GM23338 (cell line): ENCODE measurements around the gene UPF1. TPM values are rescaled to one million over a fixed set of nuclear protein-coding genes. Genes with fewer than 3 reads are reported as not detected.

Experiments
- ATAC-seq: fragments of 200-7000 bp; cut with Tn5 transposase; 3 replicates; pipeline ENCODE4 v1.9.1; 2020
- DNase-seq: peaks from one replicate; pipeline ENCODE4 v3.0.0-alpha.2; 2015; ENCODE audit warnings: low spot score
- H2AFZ ChIP-seq: fragments of 200-600 bp; sonication (generic); 2 replicates; pipeline ENCODE4 v1.8.0; 2016; ENCODE audit warnings: antibody characterized with exemption, mild to moderate bottlenecking, moderate library complexity
- H3F3A ChIP-seq: fragments of 200-600 bp; sonication (generic); replicated peaks from 2 replicates; pipeline ENCODE4 v1.8.0; 2017; ENCODE audit warnings: antibody characterized with exemption, mixed run types, low read depth
- H3K27ac ChIP-seq: fragments of 200-600 bp; sonication (generic); 2 replicates; pipeline ENCODE4 v1.6.1; 2016; ENCODE audit warnings: low read depth
- H3K27me3 ChIP-seq: fragments of 200-600 bp; sonication (generic); 2 replicates; pipeline ENCODE4 v1.8.0; 2016; ENCODE audit warnings: mild to moderate bottlenecking, mixed run types, moderate library complexity; ENCODE audit not compliant: insufficient read depth
- H3K36me3 ChIP-seq: fragments of 200-600 bp; sonication (generic); 2 replicates; pipeline ENCODE4 v1.8.0; 2016; ENCODE audit warnings: mild to moderate bottlenecking; ENCODE audit not compliant: insufficient read depth
- H3K4me1 ChIP-seq: fragments of 200-600 bp; sonication (generic); 2 replicates; pipeline ENCODE4 v1.8.0; 2016; ENCODE audit warnings: mild to moderate bottlenecking, moderate library complexity; ENCODE audit not compliant: insufficient read depth
- H3K4me2 ChIP-seq: fragments of 200-600 bp; sonication (generic); 2 replicates; pipeline ENCODE4 v1.7.1; 2017; ENCODE audit warnings: mixed run types
- H3K4me3 ChIP-seq: fragments of 200-600 bp; sonication (generic); 2 replicates; pipeline ENCODE4 v1.6.1; 2016; ENCODE audit warnings: mixed run types
- H3K79me2 ChIP-seq: fragments of 200-600 bp; sonication (generic); replicated peaks from 2 replicates; pipeline ENCODE4 v1.8.0; 2017; ENCODE audit warnings: mild to moderate bottlenecking; ENCODE audit not compliant: insufficient read depth
- H3K9me2 ChIP-seq: fragments of 200-600 bp; sonication (generic); 2 replicates; pipeline ENCODE4 v1.8.0; 2017; ENCODE audit not compliant: insufficient read depth
- H4K20me1 ChIP-seq: fragments of 200-600 bp; sonication (generic); replicated peaks from 2 replicates; pipeline ENCODE4 v1.8.0; 2017; ENCODE audit warnings: mild to moderate bottlenecking; ENCODE audit not compliant: insufficient read depth
- H3K27ac Mint-ChIP-seq: 2 replicates; pipeline ENCODE4 v1.8.0; 2020; ENCODE audit warnings: inconsistent platforms, mild to moderate bottlenecking, moderate library complexity, mixed read lengths
- H3K27me3 Mint-ChIP-seq: 3 replicates; pipeline ENCODE4 v1.8.0; 2022; ENCODE audit warnings: low read depth, mild to moderate bottlenecking, moderate library complexity, mixed read lengths, inconsistent platforms; ENCODE audit not compliant: insufficient read depth, poor library complexity
- H3K36me3 Mint-ChIP-seq: 3 replicates; pipeline ENCODE4 v1.8.0; 2021; ENCODE audit warnings: low read depth, mild to moderate bottlenecking, inconsistent platforms, moderate library complexity, mixed read lengths
- H3K4me1 Mint-ChIP-seq: 3 replicates; pipeline ENCODE4 v1.8.0; 2020; ENCODE audit warnings: mild to moderate bottlenecking, inconsistent platforms, mixed read lengths
- H3K4me3 Mint-ChIP-seq: 3 replicates; pipeline ENCODE4 v1.8.0; 2021; ENCODE audit warnings: moderate library complexity, mild to moderate bottlenecking, inconsistent platforms, mixed read lengths
- H3K9me3 Mint-ChIP-seq: 3 replicates; pipeline ENCODE4 v1.8.0; 2020; ENCODE audit warnings: moderate library complexity, mild to moderate bottlenecking, inconsistent platforms, mixed read lengths
- CREB1 ChIP-seq: fragments of 250-450 bp; sonication (Bioruptor Pico); IDR thresholded peaks from 2 replicates; pipeline ENCODE4 v1.5.0; 2020; ENCODE audit warnings: low read depth, mild to moderate bottlenecking, moderate library complexity
- CTCF ChIP-seq, 2 experiments: fragments of 200-600 bp in 1 of 2; sonication (generic) in 1 of 2; conservative IDR thresholded peaks; 2 replicates each; pipeline versions ENCODE4 v1.5.1 to v1.6.1; 2016 to 2017; ENCODE audit warnings: antibody characterized with exemption in 2 of 2, low read depth in 2 of 2, mild to moderate bottlenecking in 2 of 2, moderate library complexity in 1 of 2
- ETS1 ChIP-seq: IDR thresholded peaks from 2 replicates; pipeline ENCODE4 v1.6.1; 2016; ENCODE audit warnings: antibody characterized with exemption
- EZH2 ChIP-seq: fragments of 200-600 bp; sonication (generic); IDR thresholded peaks from one replicate; pipeline ENCODE4 v1.8.0; 2017; ENCODE audit warnings: antibody characterized with exemption, mild to moderate bottlenecking, low read depth; ENCODE audit not compliant: unreplicated experiment
- NANOG ChIP-seq: IDR thresholded peaks from 2 replicates; pipeline ENCODE4 v1.6.1; 2016; ENCODE audit warnings: antibody characterized with exemption, borderline replicate concordance
- POLR2AphosphoS5 ChIP-seq: IDR thresholded peaks from 2 replicates; pipeline ENCODE4 v1.6.1; 2016; ENCODE audit warnings: antibody characterized with exemption, low read depth
- REST ChIP-seq: IDR thresholded peaks from one replicate; pipeline ENCODE4 v1.6.1; 2018; ENCODE audit warnings: antibody characterized with exemption; ENCODE audit not compliant: unreplicated experiment
- STAT1 ChIP-seq: IDR thresholded peaks from one replicate; pipeline ENCODE4 v1.6.1; 2016; ENCODE audit warnings: antibody characterized with exemption; ENCODE audit not compliant: unreplicated experiment
- ZNF331 ChIP-seq: fragments of 250-450 bp; sonication (Bioruptor Pico); IDR thresholded peaks from 2 replicates; pipeline ENCODE4 v1.5.0; 2020; ENCODE audit warnings: low read depth, mild to moderate bottlenecking, moderate library complexity
- ZNF462 ChIP-seq: fragments of 250-450 bp; sonication (Bioruptor Pico); IDR thresholded peaks from 2 replicates; pipeline ENCODE4 v1.5.0; 2020; ENCODE audit warnings: mild to moderate bottlenecking, moderate library complexity
- polyA plus RNA-seq: library from polyadenylated mRNA; unstranded; fragments of >200 nt; fragmentation: Nextera tagmentation; extraction: Ambion mirVana; gene quantifications from 2 replicates; pipeline ENCODE4 v1.2.1, GENCODE V29; 2016
- total RNA-seq: library from RNA; depleted of rRNA; stranded (reverse); fragments of >200 nt; shearing (Covaris generic); gene quantifications from 2 replicates; pipeline ENCODE4 v1.2.3, GENCODE V29; 2014

Gene UPF1
- total and polyA plus RNA-seq, 2 experiments from 2014 or later: 13.8 to 138 TPM

- TF ChIP-seq ETS1 (no peak), REST (no peak), CREB1 (CRISPR knock-in tag) (no peak)
Measured at GRCh38 chr19:18854982-18855381, 23.2 kb downstream of the UPF1 start (continued).

- H3K27ac ChIP-seq: no peak overlapping the region
- Mint-ChIP-seq H3K36me3 (peaks cover 78% of the 10 kb centered on the region), H3K9me3 (no peaks in the 10 kb centered on the region)
- TF ChIP-seq NANOG: no peak
- TF ChIP-seq ZNF462 (CRISPR knock-in tag): no peak
- TF ChIP-seq EZH2: no peak
- TF ChIP-seq POLR2AphosphoS5: no peak
- TF ChIP-seq STAT1: no peak
- no peak for TF ChIP-seq CTCF (conservative IDR thresholded peaks at IDR 0.05; ENCODE audit: low read depth in 2 of 2)
- TF ChIP-seq ZNF331 (CRISPR knock-in tag): no peak
Measured at GRCh38 chr19:18855647-18856384, 24.1 kb downstream of the UPF1 start.

More at GRCh38 chr19:18855647-18856384, 24.1 kb downstream of the UPF1 start:
- Histone ChIP-seq H3K79me2 (no peaks in the 10 kb centered on the region), H4K20me1 (peaks cover 21% of the 10 kb centered on the region), H3K27me3 (no peaks in the 10 kb centered on the region), H3F3A (no peaks in the 10 kb centered on the region), H3K4me2 (no peak overlapping the region), H2AFZ (no peak overlapping the region), H3K4me3 (no peak overlapping the region), H3K36me3 (peaks cover 36% of the 10 kb centered on the region), H3K4me1 (no peaks in the 10 kb centered on the region), H3K9me2 (no peaks in the 10 kb centered on the region)
- peak overlapping the region; percentile 56; the same call in 1 of the 2 replicates for H3K27ac Mint-ChIP-seq
- ATAC-seq (no peak), DNase-seq (no peak)
- no peaks in the 10 kb centered on the region for H3K27me3 Mint-ChIP-seq
- H3K4me1 Mint-ChIP-seq: no peaks in the 10 kb centered on the region
- H3K4me3 Mint-ChIP-seq: no peak overlapping the region
